ENCODE measurements around the gene GDPD5.

The GDPD5 gene

GRCh38 chr11:75399344-75400145, 126.2 kb downstream of the GDPD5 start, which contains the start of gene RPS3:
Gene RPS3 (plus strand): TSS chr11:75399518. CDS start chr11:75399548, 30 bp downstream.
- DNase-seq (ENCODE audit: low read depth, low spot score) = peak; percentile 95

DNA sequence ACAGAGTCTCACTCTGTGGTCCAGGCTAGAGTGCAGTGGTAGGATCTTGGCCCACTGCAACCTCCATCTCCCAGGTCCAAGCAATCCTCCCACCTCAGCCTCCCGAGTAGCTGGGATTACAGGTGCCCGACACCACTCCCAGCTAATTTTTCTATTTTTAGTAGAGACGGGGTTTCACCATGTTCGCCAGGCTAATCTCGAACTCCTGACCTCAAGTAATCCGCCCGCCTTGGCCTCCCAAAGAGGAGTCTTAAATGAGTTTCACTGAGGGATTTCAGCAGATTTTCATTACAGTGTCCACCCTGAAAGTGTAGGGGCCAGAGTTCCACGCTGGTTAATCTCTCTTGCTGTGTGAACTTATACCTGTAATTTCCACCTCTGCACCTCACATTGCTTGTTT, 126.8 kb downstream of the GDPD5 start:
- no peak for DNase-seq (ENCODE audit: low read depth, low spot score)

DNA sequence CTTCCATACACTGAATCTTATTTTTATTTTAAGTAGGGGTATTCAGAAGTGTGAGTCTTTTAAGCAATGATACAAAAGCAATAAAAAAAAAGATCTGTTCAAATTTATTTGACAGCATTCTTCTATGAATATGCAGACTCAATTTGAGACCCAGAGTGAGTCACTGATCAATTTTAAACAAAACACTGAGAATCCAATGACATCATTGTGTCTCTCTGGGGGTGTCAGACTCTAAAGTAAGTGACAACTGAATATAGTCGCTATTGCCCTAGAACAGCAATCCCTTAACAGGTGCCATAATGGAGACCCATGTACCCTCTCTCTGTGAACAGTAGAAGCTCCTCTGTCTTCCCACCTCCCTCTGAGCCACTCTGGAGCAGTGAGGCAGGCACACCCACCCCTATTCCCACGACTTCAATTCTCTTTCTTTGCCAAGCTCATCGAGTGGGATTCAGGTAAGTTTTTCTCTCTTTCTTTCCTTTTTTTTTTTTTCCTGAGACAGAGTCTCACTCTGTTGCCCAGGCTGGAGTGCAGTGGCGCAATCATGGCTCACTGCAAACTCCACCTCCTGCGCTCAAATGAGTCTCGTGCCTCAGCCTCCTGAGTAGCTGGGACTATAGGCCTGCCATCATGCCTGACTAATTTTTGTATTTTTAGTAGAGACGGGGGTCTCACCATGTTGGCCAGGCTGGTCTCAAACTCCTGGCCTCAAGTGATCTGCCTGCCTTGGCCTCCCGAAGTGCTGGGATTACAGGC, 131.5 kb downstream of the GDPD5 start:
- no peak for DNase-seq (ENCODE audit: low read depth, low spot score)

GRCh38 chr11:75389925-75390324, 135.8 kb downstream of the GDPD5 start:
- no peak for DNase-seq (ENCODE audit: low read depth, low spot score)

GRCh38 chr11:75389276-75389605, 136.5 kb downstream of the GDPD5 start:
- no peak for DNase-seq (ENCODE audit: low read depth, low spot score)

DNA sequence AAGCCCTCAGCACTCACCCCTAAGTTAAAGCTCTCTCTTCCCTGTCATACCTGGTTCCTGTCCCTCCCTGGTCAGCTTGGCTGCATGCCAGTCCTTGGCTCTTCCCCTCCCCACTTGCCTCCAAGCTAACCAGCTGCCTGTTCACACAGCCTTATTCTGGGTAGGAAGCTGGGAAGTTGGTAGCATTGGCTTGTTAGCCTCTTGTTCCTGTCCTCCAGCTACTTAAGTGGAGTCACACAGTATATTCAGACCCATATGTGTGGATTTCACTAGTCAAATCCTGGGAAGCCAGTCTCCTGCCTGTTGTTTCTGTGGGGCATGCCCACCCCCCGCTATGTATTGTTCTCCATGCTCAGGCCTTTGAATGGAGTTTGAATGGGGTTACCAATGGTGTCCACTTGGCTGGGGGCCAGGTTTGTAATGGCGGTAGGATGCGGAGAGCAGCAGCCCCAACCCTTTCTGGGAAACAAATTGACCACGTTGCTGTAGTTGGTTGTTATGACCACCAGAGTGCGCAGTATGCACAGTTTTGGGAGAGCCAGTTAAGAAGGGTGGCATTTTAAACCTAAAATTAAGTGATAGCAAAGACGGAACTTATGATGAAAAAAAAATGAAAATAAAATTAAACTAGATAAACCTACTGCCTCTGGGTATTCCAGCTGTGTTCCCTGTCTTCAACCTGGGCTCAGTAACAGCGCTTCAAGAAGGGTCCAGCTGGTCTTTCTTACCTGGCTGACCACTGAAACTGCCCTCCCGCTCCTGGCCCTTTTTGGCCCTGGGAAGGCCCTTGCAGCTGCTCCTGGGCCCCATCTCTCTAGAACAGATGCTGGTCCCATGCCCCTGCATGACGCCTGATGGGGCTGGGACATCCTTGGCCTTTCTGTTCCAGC, 137.1 kb downstream of the GDPD5 start:
- peak; percentile 91 for DNase-seq (ENCODE audit: low read depth, low spot score)

- no peak for DNase-seq (ENCODE audit: low read depth, low spot score)
Observed at GRCh38 chr11:75387736-75388294, 137.9 kb downstream of the GDPD5 start.

GRCh38 chr11:75386942-75387630, 138.7 kb downstream of the GDPD5 start:
- DNase-seq (ENCODE audit: low read depth, low spot score) = peak; percentile 92

Data from ELF-1 (cell line).